Activated CD8-positive, alpha-beta memory T cell treated with anti-CD3 and anti-CD28 coated beads, Interleukin-2, amount 50 U/mL, for 1 hour (primary cell): ENCODE results near the gene CES4A.
"Not testable (repeated sequence)": the region's sequence is repeated elsewhere in the genome, so short reads cannot be mapped to it uniquely, and the experiment has no call there.

Experiments
- DNase-seq: peaks from one replicate; pipeline ENCODE4 v3.0.0-alpha.2; 2020; ENCODE audit errors: extremely low read depth

Gene CES4A

DNA sequence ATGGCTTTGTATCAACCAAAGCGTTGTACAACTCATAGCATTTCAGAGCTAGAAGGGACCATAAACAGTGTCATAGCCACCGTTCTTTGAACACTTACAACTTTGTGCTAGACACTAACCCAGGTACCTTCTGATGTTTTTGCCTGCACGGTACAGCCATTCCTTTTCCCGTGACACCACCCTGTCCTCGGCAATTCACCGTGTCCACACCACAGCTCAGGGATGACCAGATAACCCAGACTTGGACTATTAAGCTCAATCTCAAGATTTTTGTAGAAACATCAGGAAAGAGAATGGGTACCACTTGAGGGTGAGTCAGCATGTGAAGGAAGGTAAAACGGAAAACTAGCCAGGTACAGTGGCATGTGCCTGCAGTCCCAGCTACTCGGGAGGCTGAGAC lies 30.8 kb downstream of the CES4A start:
- no peak for DNase-seq

GRCh38 chr16:67021321-67021720 lies 32.9 kb downstream of the CES4A start:
- no peak for DNase-seq

GRCh38 chr16:67022531-67023214 lies 34.3 kb downstream of the CES4A start:
- DNase-seq: no peak

GRCh38 chr16:67023689-67024088 lies 35.3 kb downstream of the CES4A start:
- no peak for DNase-seq

GRCh38 chr16:67024384-67025209 lies 36.2 kb downstream of the CES4A start:
- DNase-seq: no peak

GRCh38 chr16:67025210-67025550 lies 36.8 kb downstream of the CES4A start:
- DNase-seq: no peak

- DNase-seq: no peak
Observed at GRCh38 chr16:67026570-67026969, 38.2 kb downstream of the CES4A start.

DNA sequence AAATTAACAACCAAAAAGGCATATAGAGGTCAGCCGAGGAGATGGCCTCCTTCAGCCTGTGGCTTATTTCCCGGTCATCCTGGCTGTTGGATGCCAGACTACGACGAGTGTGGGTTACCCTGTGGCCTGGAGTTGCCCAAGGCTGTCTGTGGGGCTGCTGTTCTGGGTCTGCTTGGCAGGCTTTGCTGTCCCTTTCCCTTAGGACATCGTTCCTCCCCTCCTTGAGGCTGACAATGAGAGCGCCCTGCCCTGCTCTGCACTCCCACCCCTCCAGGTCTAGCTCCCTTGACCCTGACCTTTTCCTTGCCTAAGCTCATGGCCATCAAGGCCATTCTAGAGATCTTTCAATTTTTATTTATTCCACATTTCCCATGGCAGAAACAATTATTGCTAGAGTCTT lies 38.7 kb downstream of the CES4A start:
- no peak for DNase-seq

- DNase-seq: no peak
Observed at GRCh38 chr16:67028167-67028695, 39.8 kb downstream of the CES4A start.

DNA sequence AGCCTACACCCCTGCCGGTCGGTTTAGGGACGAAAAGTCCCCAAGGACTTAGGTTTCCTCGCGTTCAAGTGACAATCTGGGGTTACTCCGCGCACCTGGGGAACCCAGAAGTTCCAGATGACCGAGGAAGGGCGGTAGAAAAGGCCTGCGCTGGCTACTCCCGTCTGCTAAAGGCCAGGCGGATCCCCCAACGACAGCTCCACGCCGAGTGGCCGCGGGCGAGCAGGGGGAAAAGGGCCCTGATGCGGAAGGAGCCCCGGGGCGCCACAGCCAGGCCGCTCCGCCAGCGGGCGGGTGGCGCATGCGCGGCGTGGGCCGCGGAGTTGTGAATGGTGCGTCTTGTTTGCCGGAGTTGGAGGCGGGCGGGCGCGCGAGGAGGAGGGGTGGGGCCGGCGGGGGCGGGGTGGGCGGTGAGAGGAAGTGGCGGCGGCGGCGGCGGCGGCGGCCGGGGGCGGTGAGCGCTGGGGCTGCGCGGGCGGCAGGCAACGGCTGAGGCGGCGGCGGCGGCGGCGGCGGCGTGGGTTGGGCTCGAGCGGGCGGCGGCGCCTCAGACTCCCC lies 40.4 kb downstream of the CES4A start, which contains the start of gene CBFB:
CBFB (plus strand) TSS at position 454 of the 558 bp plus-strand sequence. CDS start 259 bp downstream, outside the sequence.
- DNase-seq: peak; percentile 79

DNA sequence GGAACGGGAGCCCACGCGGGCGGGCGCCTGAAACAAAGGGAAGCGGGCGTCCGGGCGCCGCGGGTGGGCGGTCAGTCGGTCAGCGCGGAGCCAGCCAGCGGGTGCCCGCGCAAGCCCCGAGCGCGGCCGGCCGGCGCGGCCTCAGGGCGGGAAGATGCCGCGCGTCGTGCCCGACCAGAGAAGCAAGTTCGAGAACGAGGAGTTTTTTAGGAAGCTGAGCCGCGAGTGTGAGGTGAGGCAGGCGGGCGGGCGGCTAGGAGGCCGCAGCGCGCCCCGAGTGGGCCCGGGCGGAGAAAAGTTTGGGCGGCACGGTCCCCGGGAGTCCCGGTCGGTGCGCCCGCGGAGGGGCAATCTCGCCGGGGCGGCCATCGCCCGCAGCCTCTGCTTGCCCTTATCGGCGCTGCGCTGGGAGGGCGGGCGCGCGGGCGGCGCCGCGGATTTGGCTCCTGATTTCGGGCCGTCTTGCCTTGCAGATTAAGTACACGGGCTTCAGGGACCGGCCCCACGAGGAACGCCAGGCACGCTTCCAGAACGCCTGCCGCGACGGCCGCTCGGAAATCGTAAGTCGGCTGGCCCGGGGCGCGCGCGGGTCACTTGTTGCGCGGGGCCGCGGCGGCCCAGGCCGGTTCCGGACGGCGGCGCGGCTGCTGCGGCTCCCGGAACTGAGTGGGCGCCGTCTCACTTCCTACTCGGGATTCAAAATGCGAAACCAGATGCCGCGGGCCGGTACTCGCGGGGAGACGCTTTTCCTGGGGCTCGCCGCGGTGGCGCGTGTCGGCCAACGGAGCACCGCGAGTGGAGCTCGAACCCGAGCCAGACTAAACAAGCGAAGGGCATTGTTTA lies 41.1 kb downstream of the CES4A start:
- no peak for DNase-seq

- DNase-seq: no peak
Observed at GRCh38 chr16:67030221-67030962, 42.0 kb downstream of the CES4A start.

DNA sequence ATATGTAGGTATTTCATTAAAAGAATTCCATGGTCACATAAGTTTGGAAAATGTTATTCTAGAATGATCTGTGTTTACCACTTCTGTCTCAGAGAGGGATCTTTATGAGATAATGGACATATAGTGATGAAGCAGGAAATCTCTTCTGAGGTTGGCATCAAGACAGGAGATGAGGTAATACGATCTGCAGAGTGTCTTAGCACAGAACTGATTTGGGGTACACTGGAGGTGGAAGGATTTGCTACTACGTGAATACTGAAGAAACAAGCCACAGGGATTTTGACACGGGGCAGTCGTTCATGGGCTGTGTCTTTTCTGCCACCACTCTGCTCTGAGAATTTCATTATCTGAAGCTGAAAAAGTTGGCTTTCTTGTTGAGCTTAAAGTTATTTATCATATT lies 46.1 kb downstream of the CES4A start:
- no peak for DNase-seq

DNA sequence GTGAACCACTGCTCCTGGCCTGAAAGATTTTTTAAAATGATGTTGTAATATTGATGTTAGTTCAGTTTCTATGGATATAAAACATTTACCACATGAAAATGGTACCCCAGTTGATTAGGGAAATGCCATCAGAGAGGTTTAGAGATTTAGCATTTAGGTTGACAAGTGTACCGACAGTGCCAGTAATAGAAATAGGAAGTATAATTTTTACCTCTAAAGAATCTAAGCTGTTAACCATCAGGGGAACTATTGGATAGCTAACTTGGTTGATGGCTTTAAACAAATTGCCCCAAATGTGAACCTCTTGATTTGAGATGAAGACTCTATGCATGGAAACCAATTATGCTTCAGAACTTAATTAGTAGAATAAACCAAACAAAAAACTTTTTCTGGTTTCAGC lies 47.0 kb downstream of the CES4A start:
- DNase-seq: no peak

GRCh38 chr16:67036323-67036741 lies 47.9 kb downstream of the CES4A start:
- no peak for DNase-seq

DNA sequence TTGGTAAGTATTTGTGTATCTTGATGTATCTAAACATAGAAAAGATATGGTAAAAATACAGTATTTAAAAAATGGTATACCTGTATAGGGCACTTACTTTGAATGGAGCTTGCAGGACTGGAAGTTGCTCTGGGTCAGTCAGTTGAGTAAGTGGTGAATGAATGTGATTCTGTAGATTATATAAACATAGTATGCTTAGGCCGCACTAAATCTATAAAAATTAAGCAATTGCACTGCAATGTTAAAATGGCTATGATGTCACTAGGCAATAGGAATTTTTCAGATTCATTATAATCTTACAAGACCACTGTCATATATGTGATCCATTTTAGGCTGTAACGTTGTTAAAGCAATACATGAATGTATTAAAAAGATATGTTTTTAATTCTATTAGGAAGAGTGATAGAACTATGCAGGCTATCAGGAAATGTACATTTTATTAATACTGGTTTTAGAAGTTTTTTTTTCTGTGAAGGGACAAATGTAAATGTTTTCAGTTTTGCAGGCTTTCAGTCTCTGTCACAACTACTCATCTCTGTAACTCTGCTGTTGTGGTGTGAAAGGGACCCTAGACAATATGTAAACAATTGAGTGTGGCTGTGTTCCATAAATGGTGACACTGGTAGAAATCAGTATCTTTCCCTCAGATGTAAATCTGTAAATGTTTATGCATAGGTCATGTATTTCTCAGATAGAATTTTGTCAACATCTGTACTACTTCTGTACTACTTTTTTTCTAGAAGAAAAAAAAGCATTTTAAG lies 51.1 kb downstream of the CES4A start:
- no peak for DNase-seq

DNA sequence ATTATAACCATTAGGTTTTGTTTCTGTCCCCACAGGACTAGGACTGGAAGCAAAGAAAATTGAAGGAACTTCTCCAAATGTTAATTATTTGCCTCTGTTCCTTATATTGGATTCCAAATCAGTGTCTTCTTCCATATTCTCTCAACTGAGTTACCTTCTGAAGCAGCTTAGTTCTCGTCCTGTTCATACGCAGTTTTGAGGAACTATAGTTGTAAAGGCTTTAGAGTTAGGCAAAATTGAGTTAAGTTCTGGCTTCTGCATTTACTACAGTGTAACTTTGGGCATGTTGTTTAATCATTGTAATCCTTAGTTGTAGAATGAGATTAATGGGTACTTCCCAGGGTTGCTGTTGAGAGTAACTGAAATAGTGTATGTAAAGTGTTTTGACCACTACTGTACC lies 51.8 kb downstream of the CES4A start:
- DNase-seq: no peak

DNA sequence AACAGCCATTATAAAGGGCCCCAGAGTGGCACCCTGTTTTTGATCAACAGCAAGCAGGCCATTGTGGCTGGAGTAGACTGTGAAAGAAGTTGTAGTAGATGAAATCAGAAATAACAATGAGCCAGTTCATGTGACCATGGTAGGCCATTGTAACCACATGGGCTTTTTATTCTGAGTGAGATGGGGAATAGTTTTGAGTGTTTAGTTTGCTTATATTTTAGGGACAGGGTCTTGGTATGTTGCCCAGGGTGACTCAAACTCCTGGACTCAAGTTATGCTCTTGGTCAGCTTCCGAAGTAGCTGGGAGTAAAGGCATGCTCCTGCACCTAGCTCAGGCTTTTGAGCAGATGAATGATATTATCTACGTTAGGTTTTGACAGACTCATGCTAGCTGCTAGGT lies 52.5 kb downstream of the CES4A start:
- no peak for DNase-seq

- DNase-seq: not testable (repeated sequence)
Observed at GRCh38 chr16:67041520-67041919, 53.1 kb downstream of the CES4A start.

DNA sequence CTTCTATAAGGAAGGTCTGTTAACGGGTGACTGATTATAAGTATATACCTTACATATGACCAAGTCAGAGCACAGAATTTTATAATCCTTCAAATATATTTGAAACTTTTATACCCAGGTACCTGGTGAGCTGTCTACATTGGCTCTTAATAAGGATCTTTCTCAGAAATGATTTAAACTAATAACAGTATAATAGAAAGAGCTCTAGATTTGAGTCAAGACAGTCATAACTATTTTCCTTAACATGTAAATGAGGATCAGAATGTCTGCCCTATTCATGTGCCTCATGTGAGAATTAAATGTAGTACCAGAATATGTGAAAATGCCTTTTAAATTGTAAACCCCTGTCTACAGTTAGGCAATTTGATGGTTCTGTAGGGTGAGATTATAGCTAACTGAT lies 55.0 kb downstream of the CES4A start:
- DNase-seq: no peak
